ENCODE data around the gene IFNA6. TPM values are rescaled to one million over a fixed set of nuclear protein-coding genes. Genes with fewer than 3 reads are reported as not detected.

The IFNA6 gene
- total and polyA plus RNA-seq, 2 of the 4 experiments (the other 2 are of a cell fraction), result not detected

DNA sequence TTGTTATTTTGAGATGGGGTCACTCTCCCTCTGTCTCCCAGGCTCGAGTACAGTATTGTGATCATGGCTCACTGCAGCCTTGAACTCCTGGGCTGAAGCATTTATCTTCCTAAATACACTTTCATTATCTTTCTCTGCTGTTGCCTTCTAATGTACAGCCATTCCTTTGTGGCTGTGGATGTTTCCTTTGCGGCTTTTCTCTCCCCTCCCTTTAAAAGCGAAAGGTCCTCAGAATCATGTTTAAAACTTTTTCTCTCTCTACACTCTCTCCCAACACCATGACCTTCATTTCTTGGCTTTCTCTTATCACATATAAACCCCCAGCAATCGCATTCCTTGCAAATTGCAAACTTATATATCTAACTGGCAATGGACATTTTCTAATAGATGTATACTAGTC lies 32.9 kb upstream of the IFNA6 start:
- TF ChIP-seq SMC3 (IDR thresholded peaks at IDR 0.05; ENCODE audit: low read depth, low read length) (no peak), POLR2A (IDR thresholded peaks at IDR 0.05; ENCODE audit: low read depth, low read length) (no peak)
- TF ChIP-seq, protein P1, sequence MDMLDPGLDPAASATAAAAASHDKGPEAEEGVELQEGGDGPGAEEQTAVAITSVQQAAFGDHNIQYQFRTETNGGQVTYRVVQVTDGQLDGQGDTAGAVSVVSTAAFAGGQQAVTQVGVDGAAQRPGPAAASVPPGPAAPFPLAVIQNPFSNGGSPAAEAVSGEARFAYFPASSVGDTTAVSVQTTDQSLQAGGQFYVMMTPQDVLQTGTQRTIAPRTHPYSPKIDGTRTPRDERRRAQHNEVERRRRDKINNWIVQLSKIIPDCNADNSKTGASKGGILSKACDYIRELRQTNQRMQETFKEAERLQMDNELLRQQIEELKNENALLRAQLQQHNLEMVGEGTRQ (IDR thresholded peaks at IDR 0.05; ENCODE audit: low read depth, low read length), result no peak
- TF ChIP-seq, protein P2, sequence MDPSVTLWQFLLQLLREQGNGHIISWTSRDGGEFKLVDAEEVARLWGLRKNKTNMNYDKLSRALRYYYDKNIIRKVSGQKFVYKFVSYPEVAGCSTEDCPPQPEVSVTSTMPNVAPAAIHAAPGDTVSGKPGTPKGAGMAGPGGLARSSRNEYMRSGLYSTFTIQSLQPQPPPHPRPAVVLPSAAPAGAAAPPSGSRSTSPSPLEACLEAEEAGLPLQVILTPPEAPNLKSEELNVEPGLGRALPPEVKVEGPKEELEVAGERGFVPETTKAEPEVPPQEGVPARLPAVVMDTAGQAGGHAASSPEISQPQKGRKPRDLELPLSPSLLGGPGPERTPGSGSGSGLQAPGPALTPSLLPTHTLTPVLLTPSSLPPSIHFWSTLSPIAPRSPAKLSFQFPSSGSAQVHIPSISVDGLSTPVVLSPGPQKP (IDR thresholded peaks at IDR 0.05; ENCODE audit: borderline replicate concordance, low read depth, low read length), result no peak
- POLR2A ChIA-PET (ENCODE audit: unreplicated experiment), result no interaction called here
- Histone ChIP-seq H3K79me1 (ENCODE audit: low read depth in 1 of 2, low read length in 2 of 2) (no peaks in the 10 kb centered on the region), H2AK5ac (ENCODE audit: low read depth, low read length) (no peak overlapping the region), H4K5ac (ENCODE audit: low read depth, low read length) (no peak overlapping the region), H2BK15ac (ENCODE audit: low read depth, low read length) (no peak overlapping the region), H3K18ac (ENCODE audit: low read depth, low read length) (no peak overlapping the region), H3K9me1 (ENCODE audit: insufficient read depth, low read length) (no peaks in the 10 kb centered on the region), H2AFZ (replicated peaks; ENCODE audit: low read length, poor library complexity) (no peak overlapping the region), H4K91ac (ENCODE audit: insufficient read depth, low read depth, low read length) (no peak overlapping the region), H2BK20ac (ENCODE audit: low read depth, low read length) (no peak overlapping the region), H2AK9ac (replicated peaks; ENCODE audit: low read depth, low read length, poor library complexity) (no peak overlapping the region), H2BK5ac (ENCODE audit: low read depth, low read length, poor library complexity, severe bottlenecking) (no peak overlapping the region), H3K4ac (ENCODE audit: low read depth, low read length) (no peak overlapping the region), H3K9ac (ENCODE audit: low read depth, low read length) (no peak overlapping the region), H4K8ac (ENCODE audit: low read depth in 2 of 2, low read length in 2 of 2) (no peak overlapping the region), H3K4me3 (ENCODE audit: insufficient read depth, low read depth, low read length) (no peak overlapping the region), H3K4me1 (ENCODE audit: control insufficient read depth, insufficient read depth, low read length) (no peaks in the 10 kb centered on the region), H3K14ac (replicated peaks; ENCODE audit: low read depth, low read length) (no peak overlapping the region), H2BK120ac (ENCODE audit: low read depth, low read length) (no peak overlapping the region), H3K27ac (ENCODE audit: insufficient read depth, low read length) (no peak overlapping the region), H3K56ac (ENCODE audit: extremely low read depth, insufficient read depth, low read length) (no peak overlapping the region), H3K4me2 (ENCODE audit: low read depth, low read length) (no peak overlapping the region), H4K20me1 (ENCODE audit: insufficient read depth, low read length) (no peaks in the 10 kb centered on the region), H3K27me3 (ENCODE audit: control insufficient read depth, insufficient read depth, low read length) (peaks cover 28% of the 10 kb centered on the region), H3K36me3 (ENCODE audit: control insufficient read depth, insufficient read depth, low read length) (no peaks in the 10 kb centered on the region), H3K23ac (ENCODE audit: low read depth, low read length) (no peak overlapping the region), H3K9me3 (ENCODE audit: control insufficient read depth, insufficient read depth, low read length) (no peaks in the 10 kb centered on the region)
- 43% methylated on average over 2 of the region's 4 CpGs; no CpG with 5 or more reads in 1 of the 2 experiments for WGBS, 2 experiments (ENCODE audit: extremely low coverage in 2 of 2, insufficient read length in 1 of 2)
- dilution Hi-C loops (cut with HindIII; ENCODE audit: low sequenced_read_pairs, unreplicated experiment), result no loop called here
- DNase-seq (no peak), ATAC-seq (ENCODE audit: low read depth) (no peak)
- BruUV-seq (replicated peaks), result no TSS peak
- intact Hi-C loops (cut with micrococcal nuclease), result loop anchor here (5.0 kb wide), 1 partner anchor 36 kb away; no protein-coding TSS in a partner anchor
- CTCF ChIA-PET, result no interaction called here
- in situ Hi-C loops (cut with MboI; ENCODE audit: low sequenced_read_pairs), result no loop called here

Data from IMR-90 (cell line).